A549 (cell line): ENCODE measurements around the gene TNRC18. TPM values are rescaled to one million over a fixed set of nuclear protein-coding genes. Genes with fewer than 3 reads are reported as not detected.

Source experiments
- ATAC-seq, 2 experiments: fragments of 200-7000 bp in 1 of 2; fragments of >200 bp in 1 of 2; cut with Nextera tagmentation in 1 of 2; cut with Tn5 transposase in 1 of 2; 3 replicates each; pipeline versions ENCODE4 v1.8.0 to v1.9.1; 2018 to 2020; ENCODE audit warnings: mild to moderate bottlenecking in 1 of 2, moderate library complexity in 1 of 2
- CTCF ChIA-PET: fragments of 300-600 bp; sonication (Branson Sonifier 250); formaldehyde crosslinking; extraction: SDS; loops from one replicate; lab custom pipeline; 2021; ENCODE audit warnings: antibody characterized with exemption, inconsistent platforms; lab: Yijun Ruan, JAX
- POLR2A ChIA-PET: fragments of 350-600 bp; formaldehyde crosslinking; extraction: SDS; loops from one replicate; lab custom pipeline; 2021; ENCODE audit warnings: antibody characterized with exemption, inconsistent platforms; lab: Yijun Ruan, JAX
- DNase-seq, 2 experiments: peaks; one replicate each; pipeline versions ENCODE4 v3.0.0 to v3.0.0-alpha.2; 2011 to 2016; ENCODE audit warnings: low read depth in 1 of 2, low spot score in 1 of 2
- FAIRE-seq: peaks from 2 replicates; lab custom pipeline; 2011; peaks lifted over from hg19 to GRCh38; lab: Jason Lieb, UNC
- H3K27ac ChIP-seq, 2 experiments: fragments of >200 bp; sonication (Bioruptor Twin); formaldehyde crosslinking; 3 replicates each; pipeline ENCODE4 v1.5.1; 2016 to 2017
- H3K4me1 ChIP-seq: fragments of >200 bp; sonication (Bioruptor Twin); formaldehyde crosslinking; 3 replicates; pipeline ENCODE4 v1.6.1; 2016
- H3K4me2 ChIP-seq: fragments of >200 bp; sonication (Bioruptor Twin); formaldehyde crosslinking; 3 replicates; pipeline ENCODE4 v1.6.1; 2016
- H3K4me3 ChIP-seq: fragments of >200 bp; sonication (Bioruptor Twin); formaldehyde crosslinking; 3 replicates; pipeline ENCODE4 v1.5.1; 2016
- H3K9me3 ChIP-seq: fragments of >200 bp; sonication (Bioruptor Twin); formaldehyde crosslinking; 3 replicates; pipeline ENCODE4 v1.6.1; 2016
- ATOH8 ChIP-seq: fragments of 250-450 bp; sonication (Bioruptor Pico); IDR thresholded peaks from 2 replicates; pipeline ENCODE4 v1.5.0; 2020; ENCODE audit warnings: low read depth, mild to moderate bottlenecking, moderate library complexity
- CBX8 ChIP-seq: fragments of 200-600 bp; sonication (generic); IDR thresholded peaks from 2 replicates; pipeline ENCODE4 v1.6.1; 2016
- CTCF ChIP-seq: fragments of >200 bp; sonication (Bioruptor Twin); formaldehyde crosslinking; IDR thresholded peaks from 3 replicates; pipeline ENCODE4 v1.5.1; 2016
- EHF ChIP-seq: fragments of 250-450 bp; sonication (Bioruptor Pico); IDR thresholded peaks from 2 replicates; pipeline ENCODE4 v1.5.0; 2020; ENCODE audit warnings: mild to moderate bottlenecking
- FOXS1 ChIP-seq: fragments of 250-450 bp; sonication (Bioruptor Pico); IDR thresholded peaks from 2 replicates; pipeline ENCODE4 v1.5.0; 2020; ENCODE audit warnings: mild to moderate bottlenecking, moderate library complexity
- HOXB13 ChIP-seq: fragments of 250-450 bp; sonication (Bioruptor Pico); IDR thresholded peaks from 2 replicates; pipeline ENCODE4 v1.5.0; 2020; ENCODE audit warnings: low read depth, mild to moderate bottlenecking, moderate library complexity
- HOXB5 ChIP-seq: fragments of 250-450 bp; sonication (Bioruptor Pico); IDR thresholded peaks from 2 replicates; pipeline ENCODE4 v1.5.0; 2020; ENCODE audit warnings: mild to moderate bottlenecking, moderate library complexity
- JUN ChIP-seq, 2 experiments: fragments of >200 bp; sonication (Bioruptor Twin); formaldehyde crosslinking; IDR thresholded peaks; 2 replicates in 1 of 2; 3 replicates in 1 of 2; pipeline ENCODE4 v1.6.1; 2016 to 2017
- MAX ChIP-seq: IDR thresholded peaks from 2 replicates; pipeline ENCODE4 v1.6.1; 2012
- MAZ ChIP-seq: fragments of 150-350 bp; IDR thresholded peaks from 2 replicates; pipeline ENCODE4 v1.6.1; 2014; ENCODE audit warnings: antibody characterized with exemption, low read depth, low read length, borderline replicate concordance
- PBX3 ChIP-seq: IDR thresholded peaks from 2 replicates; pipeline ENCODE4 v1.6.1; 2012
- RAD21 ChIP-seq, 2 experiments: fragments of >200 bp in 1 of 2; sonication (Bioruptor Twin) in 1 of 2; formaldehyde crosslinking in 1 of 2; IDR thresholded peaks in 1 of 2; conservative IDR thresholded peaks in 1 of 2; 2 replicates in 1 of 2; 3 replicates in 1 of 2; pipeline ENCODE4 v1.6.1; 2012 to 2018; ENCODE audit warnings: inconsistent platforms in 1 of 2
- RCOR1 ChIP-seq: fragments of 150-350 bp; IDR thresholded peaks from 2 replicates; pipeline ENCODE4 v1.6.1; 2014; ENCODE audit warnings: antibody characterized with exemption, low read length, low read depth
- REST ChIP-seq: fragments of 200-600 bp; sonication (generic); IDR thresholded peaks from 2 replicates; pipeline ENCODE4 v1.6.1; 2016; ENCODE audit warnings: antibody characterized with exemption, mild to moderate bottlenecking, moderate library complexity
- SMC3 ChIP-seq: fragments of >200 bp; sonication (Bioruptor Twin); formaldehyde crosslinking; IDR thresholded peaks from 3 replicates; pipeline ENCODE4 v1.6.1; 2018; ENCODE audit warnings: inconsistent platforms
- SREBF2 ChIP-seq: fragments of 450-650 bp; IDR thresholded peaks from 2 replicates; pipeline ENCODE4 v1.6.1; 2014; ENCODE audit warnings: mild to moderate bottlenecking, moderate library complexity
- WGBS: methylation state at CpG from one replicate; pipeline ENCODE4 v1.1.6; 2017; ENCODE audit errors: missing lambda C conversion rate; 5-methylcytosine and 5-hydroxymethylcytosine counted together
- polyA plus RNA-seq, 4 experiments: library from polyadenylated mRNA; depleted of rRNA in 3 of 4; stranded (reverse); fragments of >200 nt; fragmentation: RNase III in 1 of 4; extraction: RNeasy Plus Mini Kit Qiagen cat#74134 plus additional on column Dnase treatment in 1 of 4; gene quantifications; 2 replicates in 3 of 4; 3 replicates in 1 of 4; pipeline ENCODE4 v1.2.3, GENCODE V29; 2011 to 2017

TNRC18 gene
- polyA plus RNA-seq, 2 of the 4 experiments (the other 2 are of a cell fraction): 15.5 to 39.9 TPM

- ChIA-PET CTCF (interaction anchor here (0.7 to 0.9 kb wide), 2 partner anchors 47 to 835 kb away, joined by 3 to 5 read pairs; no protein-coding TSS in a partner anchor), POLR2A (no interaction called here)
- H3K4me2 ChIP-seq: no peak overlapping the region
- peaks cover 17% of the 10 kb centered on the region for H3K4me1 ChIP-seq
- DNase-seq (no peak), FAIRE-seq (no peak), ATAC-seq (no peak)
- H3K4me3 ChIP-seq: no peak overlapping the region
- TF ChIP-seq FOXS1 (CRISPR knock-in tag) (no peak), CBX8 (no peak), EHF (CRISPR knock-in tag) (no peak), ATOH8 (CRISPR knock-in tag) (no peak), HOXB5 (CRISPR knock-in tag) (no peak), HOXB13 (CRISPR knock-in tag) (no peak), SREBF2 (no peak), RAD21 (conservative IDR thresholded peaks at IDR 0.05 in 1 of 2, IDR thresholded peaks at IDR 0.05 in 1 of 2) (no peak), REST (no peak), MAZ (no peak)
- no peaks in the 10 kb centered on the region for H3K9me3 ChIP-seq
- 89% methylated on average over 9 of the region's 9 CpGs for WGBS
- no peak overlapping the region for H3K27ac ChIP-seq
Measured at GRCh38 chr7:5286933-5287332, 136.7 kb downstream of the TNRC18 start.

- ChIA-PET CTCF (interaction anchor here (0.6 to 2.7 kb wide), 5 partner anchors 10 to 44 kb away, joined by 3 to 20 read pairs (median 3); no protein-coding TSS in a partner anchor), POLR2A (interaction anchor here (1.3 kb wide), 1 partner anchor 44 kb away, joined by 3 read pairs; no protein-coding TSS in a partner anchor)
- TF ChIP-seq PBX3: no peak
- peak; percentile 63 to 71 for TF ChIP-seq RAD21 (conservative IDR thresholded peaks at IDR 0.05 in 1 of 2, IDR thresholded peaks at IDR 0.05 in 1 of 2)
- TF ChIP-seq MAX: peak; percentile 41; the same call in 1 of the 2 replicates
- peak; percentile 46; the same call in 2 of the 3 replicates for TF ChIP-seq SMC3
- peak; percentile 60 for TF ChIP-seq CTCF
- TF ChIP-seq JUN (IDR thresholded peaks at IDR 0.05): peak in 1 of 2 experiments; percentile 26; a peak in 1 of 5 replicates
- no peak for TF ChIP-seq RCOR1
- H3K4me3 ChIP-seq: peak overlapping the region; percentile 74; the same call in 1 of the 3 replicates
- H3K4me2 ChIP-seq: peak overlapping the region; percentile 99
- peak; percentile 71 to 88 for ATAC-seq
- 9% methylated on average over 16 of the region's 24 CpGs for WGBS
- FAIRE-seq: no peak
- DNase-seq: peak; percentile 83 to 84
- H3K9me3 ChIP-seq: no peaks in the 10 kb centered on the region
- H3K27ac ChIP-seq: peak overlapping the region; percentile 12 to 96
- peaks cover 17% of the 10 kb centered on the region for H3K4me1 ChIP-seq
Measured at GRCh38 chr7:5284304-5285281, 139.0 kb downstream of the TNRC18 start.
